H9 (cell line): Measurements from ENCODE around the gene SLA2. TPM values are rescaled to one million over a fixed set of nuclear protein-coding genes. Genes with fewer than 3 reads are reported as not detected.

ENCODE experiments used
- DNase-seq: peaks from one replicate; pipeline ENCODE4 v3.0.0-alpha.2; 2017
- H2AFZ ChIP-seq: one replicate; pipeline ENCODE4 v1.6.1; 2013; ENCODE audit warnings: mild to moderate bottlenecking, low read length, control low read depth, moderate library complexity
- H2AK5ac ChIP-seq: 2 replicates; pipeline ENCODE4 v1.6.1; 2013; ENCODE audit warnings: low read length, control low read depth, mixed read lengths; ENCODE audit not compliant: insufficient read length
- H2BK120ac ChIP-seq: one replicate; pipeline ENCODE4 v1.6.1; 2013; ENCODE audit warnings: low read depth, mild to moderate bottlenecking, low read length, control low read depth, inconsistent platforms; ENCODE audit not compliant: poor library complexity, severe bottlenecking
- H2BK12ac ChIP-seq: 2 replicates; pipeline ENCODE4 v1.6.1; 2013; ENCODE audit warnings: low read length, control low read depth, mixed read lengths, low read depth; ENCODE audit not compliant: insufficient read length
- H2BK15ac ChIP-seq: 2 replicates; pipeline ENCODE4 v1.6.1; 2013; ENCODE audit warnings: low read depth, low read length, control low read depth
- H2BK20ac ChIP-seq: one replicate; pipeline ENCODE4 v1.6.1; 2013; ENCODE audit warnings: low read depth, mild to moderate bottlenecking, low read length, control low read depth, inconsistent platforms; ENCODE audit not compliant: poor library complexity, severe bottlenecking
- H2BK5ac ChIP-seq: 2 replicates; pipeline ENCODE4 v1.6.1; 2013; ENCODE audit warnings: low read length, control low read depth, mixed read lengths; ENCODE audit not compliant: insufficient read length
- H3K14ac ChIP-seq: 2 replicates; pipeline ENCODE4 v1.6.1; 2013; ENCODE audit warnings: low read length, control low read depth; ENCODE audit not compliant: insufficient read depth
- H3K18ac ChIP-seq: 2 replicates; pipeline ENCODE4 v1.6.1; 2013; ENCODE audit warnings: low read depth, mild to moderate bottlenecking, mixed read lengths, low read length, control low read depth; ENCODE audit not compliant: insufficient read length
- H3K23ac ChIP-seq: 2 replicates; pipeline ENCODE4 v1.6.1; 2013; ENCODE audit warnings: low read length, control low read depth, mixed read lengths, low read depth; ENCODE audit not compliant: insufficient read length
- H3K23me2 ChIP-seq: 2 replicates; pipeline ENCODE4 v1.6.1; 2013; ENCODE audit warnings: low read depth, mild to moderate bottlenecking, mixed read lengths, low read length, control low read depth; ENCODE audit not compliant: insufficient read length, poor library complexity, severe bottlenecking
- H3K27ac ChIP-seq: 2 replicates; pipeline ENCODE4 v1.5.1; 2013; ENCODE audit warnings: low read length, control low read depth, mixed read lengths, low read depth; ENCODE audit not compliant: insufficient read length
- H3K27me3 ChIP-seq: 2 replicates; pipeline ENCODE4 v1.6.1; 2013; ENCODE audit warnings: low read length, control low read depth, inconsistent platforms; ENCODE audit not compliant: insufficient read depth
- H3K4ac ChIP-seq: 2 replicates; pipeline ENCODE4 v1.6.1; 2013; ENCODE audit warnings: low read depth, mild to moderate bottlenecking, control low read depth, inconsistent platforms, low read length, moderate library complexity
- H3K4me1 ChIP-seq: 2 replicates; pipeline ENCODE4 v1.6.1; 2013; ENCODE audit warnings: low read length, control low read depth, inconsistent platforms; ENCODE audit not compliant: insufficient read depth
- H3K4me2 ChIP-seq: 2 replicates; pipeline ENCODE4 v1.6.1; 2013; ENCODE audit warnings: low read length, control low read depth, mixed read lengths; ENCODE audit not compliant: insufficient read length, insufficient read depth
- H3K56ac ChIP-seq: 2 replicates; pipeline ENCODE4 v1.6.1; 2013; ENCODE audit warnings: low read depth, mild to moderate bottlenecking, mixed read lengths, low read length, control low read depth; ENCODE audit not compliant: insufficient read length
- H3K79me1 ChIP-seq: 2 replicates; pipeline ENCODE4 v1.6.1; 2013; ENCODE audit warnings: low read depth, mild to moderate bottlenecking, moderate library complexity, low read length, control low read depth, inconsistent platforms; ENCODE audit not compliant: insufficient read depth, poor library complexity, severe bottlenecking
- H3K79me2 ChIP-seq: 2 replicates; pipeline ENCODE4 v1.6.1; 2013; ENCODE audit warnings: low read length, control low read depth, inconsistent platforms; ENCODE audit not compliant: insufficient read depth
- H3K9ac ChIP-seq: 2 replicates; pipeline ENCODE4 v1.6.1; 2013; ENCODE audit warnings: low read length, control low read depth, mixed read lengths; ENCODE audit not compliant: insufficient read length; ENCODE audit errors: extremely low read depth
- H3K9me3 ChIP-seq: one replicate; pipeline ENCODE4 v1.6.1; 2013; ENCODE audit warnings: low read depth, low read length, inconsistent platforms; ENCODE audit not compliant: control insufficient read depth
- H3T11ph ChIP-seq: one replicate; pipeline ENCODE4 v1.6.1; 2013; ENCODE audit warnings: mild to moderate bottlenecking, low read length, control low read depth, inconsistent platforms
- H4K20me1 ChIP-seq: one replicate; pipeline ENCODE4 v1.6.1; 2013; ENCODE audit not compliant: control insufficient read depth, insufficient read length, insufficient read depth
- H4K5ac ChIP-seq: 2 replicates; pipeline ENCODE4 v1.6.1; 2013; ENCODE audit warnings: low read depth, mild to moderate bottlenecking, mixed read lengths, low read length, control low read depth; ENCODE audit not compliant: insufficient read length
- H4K8ac ChIP-seq: replicated peaks from 2 replicates; pipeline ENCODE4 v1.6.1; 2013; ENCODE audit warnings: low read length, control low read depth, mixed read lengths, low read depth; ENCODE audit not compliant: insufficient read length
- H4K91ac ChIP-seq: 2 replicates; pipeline ENCODE4 v1.6.1; 2013; ENCODE audit warnings: low read depth, mild to moderate bottlenecking, moderate library complexity, mixed read lengths, low read length, control low read depth; ENCODE audit not compliant: insufficient read length
- H3K27ac Mint-ChIP-seq, 3 experiments: 2 replicates in 2 of 3; 3 replicates in 1 of 3; pipeline ENCODE4 v1.8.0; 2020 to 2021; ENCODE audit warnings: mixed read lengths in 3 of 3, mild to moderate bottlenecking in 1 of 3, moderate library complexity in 1 of 3
- H3K27me3 Mint-ChIP-seq: 2 replicates; pipeline ENCODE4 v1.8.0; 2021; ENCODE audit warnings: low read depth, mild to moderate bottlenecking, moderate library complexity, mixed read lengths
- H3K36me3 Mint-ChIP-seq, 3 experiments: 2 replicates in 2 of 3; 3 replicates in 1 of 3; pipeline ENCODE4 v1.8.0; 2020 to 2021; ENCODE audit warnings: low read depth in 3 of 3, mixed read lengths in 3 of 3; ENCODE audit not compliant: insufficient read depth in 1 of 3
- H3K4me1 Mint-ChIP-seq, 2 experiments: 2 replicates each; pipeline ENCODE4 v1.8.0; 2020; ENCODE audit warnings: mixed read lengths in 2 of 2
- H3K4me3 Mint-ChIP-seq, 2 experiments: 2 replicates in 1 of 2; 3 replicates in 1 of 2; pipeline ENCODE4 v1.8.0; 2020 to 2021; ENCODE audit warnings: mild to moderate bottlenecking in 2 of 2, mixed read lengths in 2 of 2, moderate library complexity in 1 of 2
- H3K9me3 Mint-ChIP-seq, 2 experiments: 2 replicates in 1 of 2; 3 replicates in 1 of 2; pipeline ENCODE4 v1.8.0; 2020; ENCODE audit warnings: mild to moderate bottlenecking in 2 of 2, mixed read lengths in 2 of 2, moderate library complexity in 1 of 2
- WGBS: extraction: QIAGEN DNeasy Blood & Tissue Kit; methylation state at CpG from one replicate; pipeline ENCODE4 v1.1.7; 2013; ENCODE audit warnings: missing lambda C conversion rate, low lambda C conversion rate, mixed read lengths; ENCODE audit not compliant: insufficient read length; ENCODE audit errors: extremely low coverage; 5-methylcytosine and 5-hydroxymethylcytosine counted together
- total RNA-seq: library from RNA; stranded (reverse); gene quantifications from 2 replicates; pipeline ENCODE4 v1.2.1, GENCODE V29; 2021
- TF ChIP-seq, protein P1 (sequence below): fragments of 200-600 bp; sonication (generic); conservative IDR thresholded peaks from 3 replicates; pipeline ENCODE4 v1.8.0; 2021; ENCODE audit warnings: antibody characterized with exemption, mild to moderate bottlenecking

SLA2 gene
- total RNA-seq, 1 experiment from 2014 or later = 0.20 TPM

DNA sequence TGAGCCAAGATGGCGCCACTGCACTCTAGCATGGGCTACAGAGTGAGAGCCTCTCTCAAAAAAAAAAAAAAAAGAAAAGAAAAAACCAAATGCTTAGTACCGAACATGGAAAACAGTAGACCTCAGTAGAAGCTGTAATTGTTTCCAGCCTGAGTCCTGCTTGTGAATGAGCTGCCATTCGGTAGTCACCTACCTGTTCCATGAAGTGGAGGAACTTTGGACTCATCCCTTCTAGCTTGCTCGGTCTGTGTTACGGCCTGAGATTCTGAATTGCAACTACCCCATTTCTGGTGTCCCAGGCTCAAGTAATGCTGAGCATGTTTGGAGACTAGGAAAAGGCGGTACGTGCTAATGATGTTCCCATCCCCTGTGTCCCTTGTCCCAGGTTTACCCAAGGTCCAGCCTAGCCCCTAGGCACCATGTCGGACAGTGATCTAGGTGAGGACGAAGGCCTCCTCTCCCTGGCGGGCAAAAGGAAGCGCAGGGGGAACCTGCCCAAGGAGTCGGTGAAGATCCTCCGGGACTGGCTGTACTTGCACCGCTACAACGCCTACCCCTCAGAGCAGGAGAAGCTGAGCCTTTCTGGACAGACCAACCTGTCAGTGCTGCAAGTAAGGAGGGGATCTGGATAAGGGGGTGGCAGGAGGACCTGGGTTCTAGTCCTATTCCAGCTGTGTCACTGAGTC, 67.5 kb downstream of the SLA2 start:
- Histone ChIP-seq H2BK5ac (no peak overlapping the region), H2BK12ac (no peak overlapping the region), H3K4me2 (no peak overlapping the region), H4K20me1 (no peaks in the 10 kb centered on the region), H3K4ac (no peak overlapping the region), H2BK20ac (no peak overlapping the region), H3K18ac (no peak overlapping the region), H2AK5ac (no peak overlapping the region), H4K8ac (no peak overlapping the region), H3K14ac (no peak overlapping the region), H3K79me1 (no peaks in the 10 kb centered on the region), H2BK15ac (no peak overlapping the region), H4K91ac (no peak overlapping the region), H3K23me2 (peaks cover 10% of the 10 kb centered on the region), H3T11ph (no peak overlapping the region), H3K9me3 (no peaks in the 10 kb centered on the region), H3K56ac (no peak overlapping the region), H2BK120ac (no peak overlapping the region), H3K27me3 (no peaks in the 10 kb centered on the region), H3K27ac (no peak overlapping the region), H3K4me1 (no peaks in the 10 kb centered on the region; the same call in 1 of the 2 replicates), H2AFZ (no peak overlapping the region), H4K5ac (no peak overlapping the region), H3K9ac (no peak overlapping the region), H3K79me2 (peaks cover 12% of the 10 kb centered on the region; the same call in 1 of the 2 replicates), H3K23ac (no peak overlapping the region)
- Mint-ChIP-seq H3K27ac (peak overlapping the region in 1 of 3 experiments; percentile 32; a peak in 1 of 7 replicates), H3K9me3 (no peaks in the 10 kb centered on the region; a peak in 1 of 5 replicates), H3K27me3 (no peaks in the 10 kb centered on the region), H3K36me3 (peaks cover 32 to 50% (median 45%) of the 10 kb centered on the region in 3 experiments), H3K4me1 (peaks cover 24 to 26% of the 10 kb centered on the region in 2 experiments), H3K4me3 (no peak overlapping the region)
- no peak for DNase-seq
- WGBS = no CpG with 5 or more reads among the region's 15 CpGs
- TF ChIP-seq, protein P1, sequence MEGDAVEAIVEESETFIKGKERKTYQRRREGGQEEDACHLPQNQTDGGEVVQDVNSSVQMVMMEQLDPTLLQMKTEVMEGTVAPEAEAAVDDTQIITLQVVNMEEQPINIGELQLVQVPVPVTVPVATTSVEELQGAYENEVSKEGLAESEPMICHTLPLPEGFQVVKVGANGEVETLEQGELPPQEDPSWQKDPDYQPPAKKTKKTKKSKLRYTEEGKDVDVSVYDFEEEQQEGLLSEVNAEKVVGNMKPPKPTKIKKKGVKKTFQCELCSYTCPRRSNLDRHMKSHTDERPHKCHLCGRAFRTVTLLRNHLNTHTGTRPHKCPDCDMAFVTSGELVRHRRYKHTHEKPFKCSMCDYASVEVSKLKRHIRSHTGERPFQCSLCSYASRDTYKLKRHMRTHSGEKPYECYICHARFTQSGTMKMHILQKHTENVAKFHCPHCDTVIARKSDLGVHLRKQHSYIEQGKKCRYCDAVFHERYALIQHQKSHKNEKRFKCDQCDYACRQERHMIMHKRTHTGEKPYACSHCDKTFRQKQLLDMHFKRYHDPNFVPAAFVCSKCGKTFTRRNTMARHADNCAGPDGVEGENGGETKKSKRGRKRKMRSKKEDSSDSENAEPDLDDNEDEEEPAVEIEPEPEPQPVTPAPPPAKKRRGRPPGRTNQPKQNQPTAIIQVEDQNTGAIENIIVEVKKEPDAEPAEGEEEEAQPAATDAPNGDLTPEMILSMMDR = no peak
